HUDEP-2 (cell line): ENCODE measurements around the gene F10.
"Not testable (repeated sequence)": the region's sequence is repeated elsewhere in the genome, so short reads cannot be mapped to it uniquely, and the experiment has no call there.

ENCODE experiments used
- DNase-seq, 76 experiments: peaks; one replicate each; lab custom pipeline; 2025; ENCODE audit not compliant: unreplicated experiment in 76 of 76; lab: John Stamatoyannopoulos, UW

F10 gene

GRCh38 chr13:113150550-113151365, 28.2 kb downstream of the F10 start:
- no peak for DNase-seq

GRCh38 chr13:113151745-113152690, 29.4 kb downstream of the F10 start:
- no peak for DNase-seq

- no peak for DNase-seq
These were observed 30.0 kb downstream of the F10 start for GRCh38 chr13:113152691-113152983.

- peak in 12 of 76 experiments; percentile 13 to 65 (median 46) for DNase-seq
These were observed 30.6 kb downstream of the F10 start for GRCh38 chr13:113152984-113153809.

GRCh38 chr13:113153810-113154748, 31.5 kb downstream of the F10 start:
- peak in 69 of 76 experiments; percentile 6 to 83 (median 59) for DNase-seq

- no peak for DNase-seq
These were observed 32.6 kb downstream of the F10 start for GRCh38 chr13:113155201-113155600.

- no peak for DNase-seq
These were observed 33.5 kb downstream of the F10 start for GRCh38 chr13:113155982-113156655.

- DNase-seq = peak in 6 of 76 experiments; percentile 4 to 24 (median 14)
These were observed 34.8 kb downstream of the F10 start for GRCh38 chr13:113157206-113157928.

- DNase-seq = peak in 1 of 76 experiments; percentile 6
These were observed 35.5 kb downstream of the F10 start, which contains the start of gene PROZ for GRCh38 chr13:113157929-113158747. Gene PROZ, plus strand, starts transcription at chr13:113158648. Its CDS starts 13 bp downstream, at chr13:113158661.

GRCh38 chr13:113158946-113159345, 36.3 kb downstream of the F10 start:
- no peak for DNase-seq

- DNase-seq = no peak
These were observed 37.1 kb downstream of the F10 start for GRCh38 chr13:113159701-113160100.

- DNase-seq = no peak
These were observed 38.4 kb downstream of the F10 start for GRCh38 chr13:113160983-113161382.

- DNase-seq = no peak
These were observed 38.8 kb downstream of the F10 start for GRCh38 chr13:113161433-113161832.

GRCh38 chr13:113161975-113162374, 39.4 kb downstream of the F10 start:
- not testable (repeated sequence) for DNase-seq

- DNase-seq = no peak
These were observed 40.4 kb downstream of the F10 start for GRCh38 chr13:113162783-113163685.

GRCh38 chr13:113164492-113164891, 41.9 kb downstream of the F10 start:
- DNase-seq = no peak
